Measurements from ENCODE around the gene NR3C2.

DNA sequence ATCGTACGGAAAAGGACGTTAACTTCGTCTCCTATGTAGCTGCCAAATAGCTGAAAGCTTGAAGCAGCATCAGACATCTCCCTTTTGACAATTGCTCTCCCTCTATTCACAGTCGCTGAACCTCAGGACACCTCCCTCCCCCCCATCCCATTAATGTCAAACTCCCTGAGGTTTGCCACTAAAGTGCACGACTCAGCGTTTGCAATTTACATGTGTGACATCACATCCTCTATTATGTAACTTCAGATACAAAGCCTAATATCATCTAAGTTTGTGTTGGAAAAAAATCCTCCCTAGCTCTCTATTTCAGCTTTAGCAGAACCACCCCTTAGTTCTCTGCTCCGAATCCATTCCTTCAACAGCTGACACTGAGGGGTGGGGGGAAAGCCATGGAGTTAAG lies 5.5 kb upstream of the NR3C2 start:
- TF ChIP-seq, protein P1, sequence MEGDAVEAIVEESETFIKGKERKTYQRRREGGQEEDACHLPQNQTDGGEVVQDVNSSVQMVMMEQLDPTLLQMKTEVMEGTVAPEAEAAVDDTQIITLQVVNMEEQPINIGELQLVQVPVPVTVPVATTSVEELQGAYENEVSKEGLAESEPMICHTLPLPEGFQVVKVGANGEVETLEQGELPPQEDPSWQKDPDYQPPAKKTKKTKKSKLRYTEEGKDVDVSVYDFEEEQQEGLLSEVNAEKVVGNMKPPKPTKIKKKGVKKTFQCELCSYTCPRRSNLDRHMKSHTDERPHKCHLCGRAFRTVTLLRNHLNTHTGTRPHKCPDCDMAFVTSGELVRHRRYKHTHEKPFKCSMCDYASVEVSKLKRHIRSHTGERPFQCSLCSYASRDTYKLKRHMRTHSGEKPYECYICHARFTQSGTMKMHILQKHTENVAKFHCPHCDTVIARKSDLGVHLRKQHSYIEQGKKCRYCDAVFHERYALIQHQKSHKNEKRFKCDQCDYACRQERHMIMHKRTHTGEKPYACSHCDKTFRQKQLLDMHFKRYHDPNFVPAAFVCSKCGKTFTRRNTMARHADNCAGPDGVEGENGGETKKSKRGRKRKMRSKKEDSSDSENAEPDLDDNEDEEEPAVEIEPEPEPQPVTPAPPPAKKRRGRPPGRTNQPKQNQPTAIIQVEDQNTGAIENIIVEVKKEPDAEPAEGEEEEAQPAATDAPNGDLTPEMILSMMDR (IDR thresholded peaks at IDR 0.05): no peak
- no peak for TF ChIP-seq POLR2A (IDR thresholded peaks at IDR 0.05)
- no peak for TF ChIP-seq EP300 (IDR thresholded peaks at IDR 0.05)

All from tibial nerve (tissue), 4 donors.